Muscle layer of duodenum (tissue), 2 donors: ENCODE data around the gene COBL.
A peak's percentile ranks its signal among the peaks of the same experiment; 100 is the strongest.

Experiments used
- H3K27ac ChIP-seq: one replicate; pipeline ENCODE4 v1.7.0; 2013; ENCODE audit warnings: mild to moderate bottlenecking, low read length
- H3K27me3 ChIP-seq: one replicate; pipeline ENCODE4 v1.7.0; 2013; ENCODE audit warnings: low read depth, mild to moderate bottlenecking, control low read depth, low read length
- H3K36me3 ChIP-seq, 2 donors: one replicate each; pipeline ENCODE4 v1.7.0; 2013; ENCODE audit warnings: low read length in 2 of 2, control low read depth in 1 of 2, mild to moderate bottlenecking in 1 of 2; ENCODE audit not compliant: insufficient read depth in 2 of 2, control insufficient read depth in 1 of 2
- H3K4me1 ChIP-seq, 2 donors: one replicate each; pipeline ENCODE4 v1.7.0; 2013; ENCODE audit warnings: low read length in 2 of 2, mild to moderate bottlenecking in 2 of 2, control low read depth in 1 of 2, moderate library complexity in 1 of 2; ENCODE audit not compliant: insufficient read depth in 2 of 2, control insufficient read depth in 1 of 2
- H3K4me3 ChIP-seq, 2 donors: one replicate each; pipeline ENCODE4 v1.7.0; 2013; ENCODE audit warnings: low read length in 2 of 2, low read depth in 1 of 2, mild to moderate bottlenecking in 1 of 2
- H3K9me3 ChIP-seq, 2 donors: one replicate each; pipeline ENCODE4 v1.7.0; 2013; ENCODE audit warnings: low read length in 2 of 2, control low read depth in 1 of 2, mild to moderate bottlenecking in 1 of 2; ENCODE audit not compliant: control insufficient read depth in 1 of 2
- donor health status: healthy.

The COBL gene

DNA sequence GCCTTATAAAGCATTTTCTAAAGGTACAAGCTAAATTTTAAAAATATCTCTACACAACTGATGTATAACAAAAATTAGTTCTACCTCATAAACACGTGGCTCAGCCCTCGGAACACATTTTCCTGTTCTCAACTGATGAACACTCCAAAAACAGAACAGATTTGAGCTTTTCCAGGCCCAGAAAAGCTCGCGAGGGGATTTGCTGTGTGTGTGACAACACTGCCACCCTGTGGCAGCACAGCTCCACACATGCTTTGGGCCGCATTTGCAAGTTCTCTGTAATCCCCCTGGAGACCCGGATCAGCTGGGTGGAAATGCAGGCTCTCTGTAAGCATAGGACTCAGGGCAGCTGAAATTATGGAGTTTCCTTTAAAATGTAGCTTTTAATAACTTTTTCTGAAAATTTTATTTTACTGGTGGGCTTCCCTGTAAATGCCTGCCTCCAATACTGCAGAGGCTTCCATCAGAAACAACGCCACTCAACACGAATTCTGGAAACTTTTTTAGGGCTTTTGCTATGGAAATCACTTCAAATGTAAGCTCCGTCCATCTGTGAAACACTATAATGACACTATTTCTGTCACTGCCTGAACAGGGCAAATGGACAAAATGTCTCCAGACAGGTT, 155.5 kb downstream of the COBL start:
- H3K9me3 ChIP-seq: no peaks in the 10 kb centered on the region
- H3K27me3 ChIP-seq: no peaks in the 10 kb centered on the region

GRCh38 chr7:51160411-51160810, 156.2 kb downstream of the COBL start:
- Histone ChIP-seq H3K4me3 (no peak overlapping the region), H3K36me3 (no peaks in the 10 kb centered on the region), H3K9me3 (no peaks in the 10 kb centered on the region), H3K27me3 (no peaks in the 10 kb centered on the region), H3K4me1 (peaks cover 0 to 5% of the 10 kb centered on the region in 2 donors), H3K27ac (no peak overlapping the region)

More for the DNA sequence above, 155.5 kb downstream of the COBL start:
- Histone ChIP-seq H3K36me3 (no peaks in the 10 kb centered on the region), H3K4me3 (no peak overlapping the region), H3K4me1 (peaks cover 0 to 5% of the 10 kb centered on the region in 2 donors), H3K27ac (no peak overlapping the region)

GRCh38 chr7:51158742-51159445, 157.7 kb downstream of the COBL start:
- Histone ChIP-seq H3K9me3 (no peaks in the 10 kb centered on the region), H3K4me1 (peaks cover 0 to 5% of the 10 kb centered on the region in 2 donors), H3K4me3 (no peak overlapping the region), H3K27me3 (no peaks in the 10 kb centered on the region), H3K27ac (no peak overlapping the region), H3K36me3 (no peaks in the 10 kb centered on the region)

- H3K27me3 ChIP-seq: no peaks in the 10 kb centered on the region
- no peak overlapping the region for H3K4me3 ChIP-seq
- no peaks in the 10 kb centered on the region for H3K9me3 ChIP-seq
- H3K27ac ChIP-seq: no peak overlapping the region
- peaks cover 0 to 5% of the 10 kb centered on the region in 2 donors for H3K4me1 ChIP-seq
- no peaks in the 10 kb centered on the region for H3K36me3 ChIP-seq
Observed at GRCh38 chr7:51158211-51158610, 158.4 kb downstream of the COBL start.

- Histone ChIP-seq H3K36me3 (no peaks in the 10 kb centered on the region), H3K27me3 (no peaks in the 10 kb centered on the region), H3K9me3 (no peaks in the 10 kb centered on the region), H3K4me3 (no peak overlapping the region), H3K27ac (no peak overlapping the region), H3K4me1 (no peaks in the 10 kb centered on the region)
Observed at GRCh38 chr7:51154201-51154600, 162.4 kb downstream of the COBL start.

DNA sequence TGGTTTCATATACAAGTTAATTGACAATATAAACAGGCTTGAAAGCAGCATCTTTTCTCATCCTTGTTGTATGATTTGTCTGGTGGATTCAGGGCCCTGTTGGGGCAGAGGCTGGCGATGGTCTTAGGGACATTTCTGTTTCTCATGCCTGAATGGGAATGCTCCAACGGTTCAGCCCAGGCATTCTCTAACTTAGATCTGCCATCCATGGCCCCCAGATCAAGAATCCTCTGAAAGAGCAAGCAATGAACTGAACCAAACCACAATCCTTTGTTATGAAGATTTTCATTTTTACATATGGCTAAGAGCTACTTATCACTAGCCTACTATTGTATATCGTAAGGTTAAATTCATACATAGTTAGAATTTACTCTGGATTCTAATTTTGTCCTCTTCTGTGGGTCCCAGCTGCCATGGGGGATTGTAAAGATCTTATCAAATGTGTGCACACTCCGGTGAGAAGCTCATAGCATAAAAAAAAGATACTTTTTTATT, 163.9 kb downstream of the COBL start:
- Histone ChIP-seq H3K4me3 (no peak overlapping the region), H3K36me3 (no peaks in the 10 kb centered on the region), H3K27me3 (no peaks in the 10 kb centered on the region), H3K4me1 (no peaks in the 10 kb centered on the region), H3K9me3 (no peaks in the 10 kb centered on the region), H3K27ac (no peak overlapping the region)

GRCh38 chr7:51151455-51151854, 165.2 kb downstream of the COBL start:
- H3K4me1 ChIP-seq: no peaks in the 10 kb centered on the region
- peak overlapping the region; percentile 17 for H3K27ac ChIP-seq
- H3K4me3 ChIP-seq: no peak overlapping the region

DNA sequence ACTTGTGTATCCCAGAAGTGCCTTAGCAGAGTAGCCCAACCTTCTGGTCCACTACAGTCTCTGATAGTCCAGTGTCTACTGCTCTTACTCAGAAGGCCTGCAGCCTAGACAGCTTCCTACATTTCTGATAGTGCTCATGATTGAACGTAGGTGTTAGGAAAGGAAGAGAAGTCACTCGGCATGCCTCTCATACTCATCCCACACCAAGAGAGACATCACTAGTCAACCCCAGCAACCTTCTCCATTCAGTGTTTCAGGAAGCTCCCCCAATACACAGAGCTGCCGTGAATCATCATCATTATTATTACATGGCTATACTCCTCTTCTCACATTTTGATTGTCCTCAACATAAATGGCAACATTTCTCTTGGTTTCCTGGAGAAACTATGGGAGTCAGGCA, 166.4 kb downstream of the COBL start:
- H3K27ac ChIP-seq: no peak overlapping the region
- H3K27me3 ChIP-seq: no peaks in the 10 kb centered on the region
- no peak overlapping the region for H3K4me3 ChIP-seq
- no peaks in the 10 kb centered on the region for H3K4me1 ChIP-seq
- no peaks in the 10 kb centered on the region for H3K36me3 ChIP-seq
- peaks cover 0 to 7% of the 10 kb centered on the region in 2 donors for H3K9me3 ChIP-seq

More at GRCh38 chr7:51151455-51151854, 165.2 kb downstream of the COBL start:
- Histone ChIP-seq H3K36me3 (no peaks in the 10 kb centered on the region), H3K9me3 (peaks cover 0 to 7% of the 10 kb centered on the region in 2 donors), H3K27me3 (no peaks in the 10 kb centered on the region)

- Histone ChIP-seq H3K9me3 (peaks cover 0 to 7% of the 10 kb centered on the region in 2 donors), H3K4me1 (no peaks in the 10 kb centered on the region)
Observed at GRCh38 chr7:51148216-51148615, 168.4 kb downstream of the COBL start.

DNA sequence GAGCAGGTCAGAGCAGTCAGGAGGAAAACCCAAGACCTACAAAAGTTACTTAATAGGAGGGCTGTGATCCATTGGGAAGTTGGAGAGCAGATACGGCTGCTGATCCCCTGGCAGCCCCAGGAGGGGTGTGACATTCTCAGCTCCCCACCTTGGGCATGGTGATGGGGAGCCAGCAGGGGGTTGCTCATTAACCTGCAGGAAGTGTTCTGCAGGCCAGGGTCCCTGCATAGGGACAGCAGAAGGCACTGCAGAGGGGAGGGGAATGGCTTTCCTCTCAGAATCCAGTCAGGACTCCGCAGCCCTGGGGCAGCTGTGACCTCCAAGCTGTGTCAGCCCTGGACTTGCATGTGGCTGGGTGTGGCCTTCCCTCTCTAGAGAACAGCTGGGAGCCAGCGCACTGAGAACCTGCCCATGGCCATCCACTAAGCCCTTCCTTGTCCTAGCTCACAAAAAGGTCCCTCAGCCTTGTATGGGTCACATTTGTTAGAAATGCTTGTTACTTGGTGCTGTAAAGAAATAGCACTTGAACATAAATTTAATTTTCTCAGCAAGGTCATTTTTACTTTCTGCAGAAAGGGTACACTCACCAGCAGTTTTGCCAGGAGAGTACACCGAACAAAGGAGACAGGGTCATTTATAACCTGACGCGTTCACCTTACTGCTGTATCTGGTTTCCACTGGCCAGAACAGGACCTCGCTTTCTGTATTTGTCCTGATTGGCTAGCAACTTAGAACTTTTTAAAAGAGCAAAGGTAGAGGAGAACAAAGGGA, 169.6 kb downstream of the COBL start:
- no peaks in the 10 kb centered on the region for H3K27me3 ChIP-seq
- H3K4me3 ChIP-seq: no peak overlapping the region
- peaks cover 0 to 7% of the 10 kb centered on the region in 2 donors for H3K9me3 ChIP-seq
- no peak overlapping the region for H3K27ac ChIP-seq
- H3K36me3 ChIP-seq: no peaks in the 10 kb centered on the region
- no peaks in the 10 kb centered on the region for H3K4me1 ChIP-seq

More at GRCh38 chr7:51148216-51148615, 168.4 kb downstream of the COBL start:
- Histone ChIP-seq H3K4me3 (no peak overlapping the region), H3K27ac (no peak overlapping the region), H3K27me3 (no peaks in the 10 kb centered on the region), H3K36me3 (no peaks in the 10 kb centered on the region)

- peaks cover 0 to 9% of the 10 kb centered on the region in 2 donors for H3K4me1 ChIP-seq
- no peak overlapping the region for H3K4me3 ChIP-seq
- no peak overlapping the region for H3K27ac ChIP-seq
- no peaks in the 10 kb centered on the region for H3K27me3 ChIP-seq
- peaks cover 0 to 7% of the 10 kb centered on the region in 2 donors for H3K9me3 ChIP-seq
- no peaks in the 10 kb centered on the region for H3K36me3 ChIP-seq
Observed at GRCh38 chr7:51144178-51144577, 172.4 kb downstream of the COBL start.
